ENCODE data around the gene PFKFB4.

The PFKFB4 gene

DNA sequence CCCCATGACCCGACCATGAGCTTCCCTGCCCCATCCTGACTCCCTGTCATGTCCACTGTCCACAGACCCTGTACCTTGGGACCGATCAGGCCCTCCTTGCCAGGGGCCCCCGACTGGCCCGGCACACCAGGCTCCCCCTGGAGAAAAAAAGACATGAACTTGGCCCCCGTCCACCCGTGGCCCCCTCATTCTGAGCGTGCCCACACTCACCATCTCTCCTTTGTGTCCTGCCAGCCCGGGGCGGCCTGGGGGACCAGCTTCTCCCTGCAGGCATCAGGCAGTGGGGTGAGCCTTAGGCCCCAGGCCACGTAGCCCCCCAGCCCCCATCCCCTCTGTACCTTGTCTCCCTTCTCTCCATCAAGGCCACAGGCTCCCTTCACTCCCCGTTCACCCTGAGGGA, 10.9 kb upstream of the PFKFB4 start:
- H3K27ac Mint-ChIP-seq, result no peak overlapping the region
- H3K4me1 Mint-ChIP-seq, result peaks cover 18% of the 10 kb centered on the region
- no peak overlapping the region for H3K4me3 Mint-ChIP-seq
- H3K27me3 Mint-ChIP-seq, result no peaks in the 10 kb centered on the region
- ATAC-seq, result no peak
- no peaks in the 10 kb centered on the region for H3K9me3 Mint-ChIP-seq
- no peak for DNase-seq

DNA sequence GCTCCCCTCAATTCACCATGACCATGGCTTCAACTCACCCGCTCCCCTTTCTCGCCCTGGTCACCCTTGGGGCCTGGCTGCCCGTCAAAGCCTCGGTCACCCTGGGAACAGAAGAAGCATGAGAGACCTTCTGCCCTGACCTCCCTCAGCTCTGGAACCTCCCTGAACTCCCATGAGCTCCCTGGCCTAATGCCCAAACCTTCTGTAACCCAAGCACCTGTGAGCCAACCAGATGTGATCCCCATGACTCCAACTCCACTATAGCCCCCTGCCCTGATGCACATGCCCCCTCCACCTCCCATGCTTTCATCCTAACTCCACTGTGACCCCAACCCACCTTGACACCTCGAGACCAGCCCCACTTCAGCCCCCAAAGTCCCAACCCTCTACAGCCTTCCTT, 10.5 kb upstream of the PFKFB4 start:
- ATAC-seq (no peak), DNase-seq (no peak)
- H3K27ac Mint-ChIP-seq, result peak overlapping the region in 1 of 2 donors; percentile 53
- no peak overlapping the region for H3K4me3 Mint-ChIP-seq
- H3K27me3 Mint-ChIP-seq, result no peaks in the 10 kb centered on the region
- H3K4me1 Mint-ChIP-seq, result peaks cover 18% of the 10 kb centered on the region
- H3K9me3 Mint-ChIP-seq, result no peaks in the 10 kb centered on the region

DNA sequence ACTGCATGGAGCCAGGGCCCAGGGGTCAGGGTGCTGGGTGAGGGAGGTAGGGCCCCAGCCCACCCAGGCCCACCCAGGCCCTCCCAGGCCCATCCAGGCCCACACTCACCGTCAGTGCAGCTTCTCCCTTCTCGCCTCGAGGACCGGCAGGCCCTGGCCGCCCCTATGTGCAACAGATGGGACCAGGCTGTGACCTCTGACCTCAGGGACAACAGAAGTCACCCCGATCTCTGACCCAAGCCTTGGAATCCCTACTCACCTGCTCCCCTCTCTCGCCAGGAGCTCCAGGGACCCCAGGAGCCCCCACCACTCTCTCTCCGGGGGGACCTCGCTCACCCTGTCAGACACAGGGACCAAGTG, 9.8 kb upstream of the PFKFB4 start:
- no peaks in the 10 kb centered on the region for H3K9me3 Mint-ChIP-seq
- H3K27me3 Mint-ChIP-seq, result no peaks in the 10 kb centered on the region
- H3K4me3 Mint-ChIP-seq, result no peak overlapping the region
- H3K4me1 Mint-ChIP-seq, result peaks cover 19% of the 10 kb centered on the region
- no peak for DNase-seq
- no peak for ATAC-seq
- H3K27ac Mint-ChIP-seq, result peak overlapping the region in 1 of 2 donors; percentile 70

DNA sequence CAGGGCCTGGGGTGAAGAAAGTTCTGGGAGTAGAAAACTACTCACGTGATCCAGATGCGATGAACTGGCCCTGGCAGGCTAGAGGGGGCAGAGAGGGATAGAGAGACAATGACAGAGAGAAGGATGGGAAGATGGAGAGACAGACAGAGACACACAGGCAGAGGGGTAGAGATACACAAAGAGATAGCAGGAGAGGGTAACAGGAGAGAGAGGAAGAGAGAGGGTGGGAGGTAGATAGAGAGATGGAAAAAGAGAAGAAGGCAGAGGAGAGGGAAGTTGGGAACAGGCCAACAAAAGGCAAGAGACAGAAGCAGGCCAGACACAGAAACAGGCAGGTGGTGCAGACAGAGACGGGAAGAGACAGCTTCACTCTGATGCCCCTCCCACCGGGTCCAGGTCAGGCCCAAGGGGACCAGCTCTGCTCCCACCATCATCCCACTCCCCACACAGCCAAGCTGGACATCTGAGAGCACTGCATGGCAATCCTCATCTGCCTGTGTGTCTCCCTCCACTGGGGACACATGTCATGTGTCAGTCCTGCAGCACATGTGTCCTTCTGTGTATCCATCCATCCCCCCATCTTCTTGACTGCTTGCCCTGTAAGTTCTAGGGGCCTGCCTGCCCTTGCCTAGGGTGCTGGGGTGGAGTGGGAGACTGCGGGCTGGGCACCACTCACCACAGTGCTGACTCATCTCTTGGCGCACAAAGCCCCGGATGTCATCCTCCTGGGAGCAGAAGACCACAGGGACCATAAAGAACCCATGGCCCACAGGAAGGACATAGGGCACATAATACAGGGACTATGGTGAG, 9.2 kb upstream of the PFKFB4 start:
- no peak for DNase-seq
- ATAC-seq, result peak; percentile 37
- Mint-ChIP-seq H3K4me3 (no peak overlapping the region), H3K27ac (peak overlapping the region; percentile 16 to 28), H3K9me3 (no peaks in the 10 kb centered on the region), H3K27me3 (no peaks in the 10 kb centered on the region), H3K4me1 (peaks cover 25% of the 10 kb centered on the region)

DNA sequence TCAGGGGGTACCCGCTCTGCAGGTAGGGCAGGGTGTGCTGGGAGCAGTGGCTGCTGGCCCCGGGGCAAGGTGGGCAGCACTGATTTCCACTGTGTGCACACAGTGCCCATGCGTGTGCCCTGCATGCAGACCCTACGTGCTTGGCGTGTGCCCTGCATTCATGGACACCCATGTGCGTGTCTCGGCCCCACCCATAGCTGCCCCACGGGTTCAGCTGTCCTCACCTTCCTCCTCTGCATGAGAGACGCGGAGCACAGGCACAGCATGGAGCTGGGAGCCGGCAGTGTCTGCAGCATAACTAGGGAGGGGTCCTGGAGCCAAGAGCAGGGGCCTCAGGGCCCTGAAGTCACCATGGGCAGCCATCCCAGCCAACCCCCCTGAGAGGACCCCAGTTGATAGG, 8.6 kb upstream of the PFKFB4 start:
- Mint-ChIP-seq H3K27me3 (no peaks in the 10 kb centered on the region), H3K4me3 (no peak overlapping the region), H3K9me3 (no peaks in the 10 kb centered on the region), H3K27ac (peak overlapping the region in 1 of 2 donors; percentile 16), H3K4me1 (peaks cover 31% of the 10 kb centered on the region)
- ATAC-seq (no peak), DNase-seq (no peak)

DNA sequence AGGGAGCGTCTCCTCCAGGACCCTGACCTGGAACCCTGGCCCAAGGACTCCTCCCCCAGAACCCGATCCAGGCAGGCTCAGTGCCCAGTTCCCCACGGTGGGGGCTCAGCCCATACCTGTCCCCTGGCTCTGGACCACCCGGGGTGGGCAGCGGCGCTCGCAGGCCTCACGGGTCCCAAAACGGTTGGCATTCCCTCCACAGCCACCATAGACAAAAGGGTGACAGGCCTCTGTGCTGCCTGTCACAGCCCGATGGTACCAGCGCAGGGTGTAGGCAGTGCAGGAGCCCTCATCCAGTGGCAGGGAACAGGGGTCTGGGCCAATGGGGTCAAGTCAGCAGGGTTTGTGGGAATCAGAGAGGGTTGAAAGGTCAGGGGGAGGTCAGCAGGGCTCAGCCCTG, 8.1 kb upstream of the PFKFB4 start:
- Mint-ChIP-seq H3K9me3 (no peaks in the 10 kb centered on the region), H3K4me1 (peaks cover 35% of the 10 kb centered on the region), H3K27ac (no peak overlapping the region), H3K4me3 (no peak overlapping the region), H3K27me3 (no peaks in the 10 kb centered on the region)
- DNase-seq (no peak), ATAC-seq (no peak)

DNA sequence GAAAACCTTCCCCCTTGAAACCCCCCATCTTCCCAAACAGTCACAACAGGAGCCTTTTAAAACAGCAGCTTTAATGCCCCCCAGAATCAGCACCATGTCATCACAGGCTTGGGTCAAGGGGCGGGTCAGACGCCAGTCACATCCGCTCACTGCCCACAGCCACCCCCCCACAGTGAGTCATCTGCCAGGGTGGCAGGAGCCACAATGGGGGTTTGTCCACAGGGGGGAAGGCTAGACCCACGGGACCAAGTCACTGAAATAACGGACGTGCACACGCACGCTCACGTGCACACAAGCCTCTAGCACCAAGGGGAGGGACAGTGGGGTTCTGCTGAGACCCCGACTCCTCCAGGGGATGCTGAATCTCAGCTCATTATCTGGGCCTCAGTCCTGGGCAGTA, 7.4 kb upstream of the PFKFB4 start:
- DNase-seq, result no peak

DNA sequence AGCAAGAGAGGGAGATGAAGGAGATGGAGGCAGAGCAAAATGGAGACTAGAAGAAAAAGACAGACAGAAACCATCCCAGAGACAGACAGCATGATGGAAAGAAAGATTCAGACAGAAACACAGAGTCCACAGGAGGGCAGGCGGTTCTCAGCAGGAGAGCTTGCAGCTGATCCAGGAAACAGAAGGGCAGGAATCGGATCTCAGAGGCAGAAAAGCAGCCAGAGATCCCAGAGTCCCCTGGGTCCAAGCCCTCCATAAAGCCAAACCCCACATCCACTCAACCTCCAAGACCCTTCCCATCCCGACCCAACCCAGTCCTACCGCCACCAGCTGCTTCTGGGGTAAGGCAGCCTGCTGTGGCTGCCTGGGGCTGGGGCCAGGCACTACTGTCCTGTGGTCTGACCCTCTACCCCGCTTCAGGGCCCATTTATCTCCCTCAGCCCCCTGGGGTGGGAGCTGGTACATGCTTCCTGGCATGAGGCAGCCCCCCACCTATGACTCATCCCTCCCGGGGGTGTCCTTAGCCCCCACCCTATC, 6.8 kb upstream of the PFKFB4 start, which contains the start of gene UCN2:
Gene UCN2 (minus strand): TSS at position 400 of the 537 bp plus-strand sequence. CDS start 657 bp downstream, outside the sequence.
- no peaks in the 10 kb centered on the region for H3K9me3 Mint-ChIP-seq
- no peak for DNase-seq
- H3K27me3 Mint-ChIP-seq, result no peaks in the 10 kb centered on the region
- peak within 1 kb of the TSS in 1 of 2 donors; percentile 51 for H3K27ac Mint-ChIP-seq
- H3K4me3 Mint-ChIP-seq, result no peak within 1 kb of the TSS
- peaks cover 40% of the 10 kb centered on the region for H3K4me1 Mint-ChIP-seq
- no peak for ATAC-seq

More for the DNA sequence above, 7.4 kb upstream of the PFKFB4 start:
- Mint-ChIP-seq H3K27me3 (no peaks in the 10 kb centered on the region), H3K27ac (peak overlapping the region in 1 of 2 donors; percentile 51), H3K4me1 (peaks cover 35% of the 10 kb centered on the region), H3K4me3 (no peak overlapping the region), H3K9me3 (no peaks in the 10 kb centered on the region)
- ATAC-seq, result no peak

DNA sequence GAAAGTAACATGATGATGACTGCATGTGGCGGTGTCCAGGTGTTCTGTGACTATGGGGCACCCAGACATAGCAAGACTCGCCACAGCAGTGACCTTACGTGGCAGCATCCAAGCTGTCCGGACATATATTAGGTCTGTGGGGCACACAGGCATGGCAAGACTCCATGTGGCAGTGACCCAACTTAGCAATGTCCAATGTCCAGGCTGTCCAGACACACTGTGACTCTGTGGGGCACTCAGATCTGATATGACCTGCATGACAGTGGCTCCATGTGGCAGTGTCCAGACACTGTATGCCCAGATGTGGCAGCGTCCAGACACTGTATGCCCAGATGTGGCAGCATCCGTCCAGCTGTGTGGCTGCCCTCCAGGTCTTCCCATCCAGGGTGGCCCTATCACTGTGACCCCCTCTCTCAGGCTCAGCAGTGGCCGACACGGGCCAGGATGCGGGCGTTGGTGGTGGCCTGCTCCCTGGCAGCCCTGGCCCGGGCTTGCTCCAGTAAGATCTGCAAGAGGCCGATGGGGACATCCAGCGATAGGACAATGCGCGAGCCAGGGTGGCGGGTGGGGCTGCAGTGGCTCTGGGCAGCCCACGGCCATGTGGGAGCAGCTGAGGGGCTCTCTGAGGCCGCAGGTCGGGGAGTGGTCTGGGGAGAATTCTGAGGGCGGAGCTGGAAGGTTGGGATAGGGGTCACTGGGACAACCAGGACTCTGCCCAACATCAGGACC, 5.9 kb upstream of the PFKFB4 start:
- H3K27ac Mint-ChIP-seq, result no peak overlapping the region
- no peaks in the 10 kb centered on the region for H3K9me3 Mint-ChIP-seq
- no peaks in the 10 kb centered on the region for H3K27me3 Mint-ChIP-seq
- ATAC-seq (no peak), DNase-seq (no peak)
- peaks cover 47% of the 10 kb centered on the region for H3K4me1 Mint-ChIP-seq
- no peak overlapping the region for H3K4me3 Mint-ChIP-seq

DNA sequence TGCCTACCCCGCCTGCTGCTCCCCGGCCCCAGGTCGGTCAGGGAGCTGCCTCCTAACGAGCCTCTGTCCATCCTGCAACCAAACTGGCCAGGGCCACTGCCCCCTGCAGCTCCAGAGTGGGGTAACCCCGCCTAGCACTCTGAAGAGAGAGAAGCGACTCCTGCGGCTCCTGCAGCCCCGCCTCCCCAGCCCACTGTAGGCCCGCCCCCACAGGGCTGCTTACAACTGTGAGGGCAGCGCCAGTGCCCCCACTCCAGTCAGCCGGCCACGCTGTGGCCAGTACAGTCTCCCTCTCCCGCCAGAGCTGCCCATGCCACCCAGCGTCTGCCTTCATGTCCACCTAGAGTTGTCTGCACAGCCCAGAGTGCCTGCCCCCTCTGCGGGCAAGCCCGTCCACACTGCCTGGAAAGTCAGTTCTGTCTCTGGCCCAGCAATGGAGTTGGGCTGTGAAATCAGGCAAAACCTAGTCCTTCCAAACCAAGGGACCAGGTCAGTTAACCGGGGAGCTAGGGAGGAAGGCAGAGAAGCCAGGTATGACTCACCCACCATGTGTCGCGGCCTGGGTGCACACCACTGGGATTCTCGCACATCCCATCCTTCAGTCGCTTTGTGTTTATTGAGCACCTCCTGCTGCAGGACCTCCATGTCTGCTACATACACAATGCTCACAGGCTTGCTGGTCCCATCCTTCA, 4.6 kb upstream of the PFKFB4 start:
- peaks cover 54% of the 10 kb centered on the region for H3K4me1 Mint-ChIP-seq
- ATAC-seq, result no peak
- H3K27me3 Mint-ChIP-seq, result no peaks in the 10 kb centered on the region
- DNase-seq, result peak in 1 of 2 donors; percentile 23
- H3K9me3 Mint-ChIP-seq, result no peaks in the 10 kb centered on the region
- H3K27ac Mint-ChIP-seq, result no peak overlapping the region
- peak overlapping the region in 1 of 2 donors; percentile 24 for H3K4me3 Mint-ChIP-seq

DNA sequence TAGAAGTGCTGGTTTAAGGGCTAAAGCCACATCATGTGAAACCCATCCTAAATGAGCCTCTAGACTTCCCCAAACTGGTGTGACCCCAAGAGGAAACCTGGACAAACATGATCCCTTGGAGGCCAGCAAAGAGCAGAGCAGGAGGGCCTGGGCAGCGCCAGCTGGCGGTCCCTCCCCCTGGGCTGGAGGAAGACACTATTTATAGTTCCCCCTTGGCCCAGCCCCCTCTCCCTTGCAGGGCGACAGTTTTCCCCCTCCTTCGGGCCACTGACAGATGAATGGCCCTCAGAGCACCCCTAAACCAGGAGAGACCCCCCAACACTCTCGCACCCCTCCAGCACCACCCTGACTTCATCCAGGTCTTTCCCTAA, 4.0 kb upstream of the PFKFB4 start:
- Mint-ChIP-seq H3K9me3 (no peaks in the 10 kb centered on the region), H3K27me3 (no peaks in the 10 kb centered on the region), H3K4me1 (peaks cover 54% of the 10 kb centered on the region), H3K27ac (no peak overlapping the region), H3K4me3 (no peak overlapping the region)
- DNase-seq (no peak), ATAC-seq (no peak)

DNA sequence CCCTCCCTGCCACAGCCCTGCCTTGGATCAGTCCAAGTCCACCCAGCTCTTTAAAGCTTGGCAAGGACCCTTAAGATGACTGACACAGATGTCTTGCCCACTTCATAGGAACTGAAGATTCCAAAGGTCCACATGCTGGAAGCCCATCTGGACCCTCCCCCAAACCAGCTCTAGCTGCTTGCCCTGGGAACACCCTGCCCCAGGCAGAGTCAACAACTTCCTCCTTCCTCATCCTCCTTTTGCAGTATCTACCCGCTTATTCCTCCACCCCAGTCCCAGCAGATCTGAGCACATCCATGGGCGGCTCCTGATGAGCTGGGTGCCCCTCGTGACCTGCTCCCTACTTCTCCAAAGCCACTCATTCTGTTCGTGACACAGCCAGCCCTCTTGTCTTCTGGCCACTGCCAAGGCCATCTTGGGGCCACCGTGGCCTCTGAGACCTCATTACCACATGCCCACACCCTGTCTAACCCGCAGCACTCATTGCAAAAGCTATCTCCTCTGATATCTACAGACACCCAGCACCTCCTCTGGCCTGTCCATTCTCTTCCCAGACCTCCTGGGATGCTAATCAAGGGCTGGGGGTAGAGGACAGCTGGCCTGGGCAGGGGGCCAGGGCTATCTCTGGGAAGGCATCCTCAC, 2.0 kb upstream of the PFKFB4 start:
- H3K4me3 Mint-ChIP-seq, result peak overlapping the region in 1 of 2 donors; percentile 11
- H3K4me1 Mint-ChIP-seq, result peaks cover 62% of the 10 kb centered on the region
- no peak for ATAC-seq
- no peak overlapping the region for H3K27ac Mint-ChIP-seq
- no peak for DNase-seq
- no peaks in the 10 kb centered on the region for H3K9me3 Mint-ChIP-seq
- no peaks in the 10 kb centered on the region for H3K27me3 Mint-ChIP-seq

DNA sequence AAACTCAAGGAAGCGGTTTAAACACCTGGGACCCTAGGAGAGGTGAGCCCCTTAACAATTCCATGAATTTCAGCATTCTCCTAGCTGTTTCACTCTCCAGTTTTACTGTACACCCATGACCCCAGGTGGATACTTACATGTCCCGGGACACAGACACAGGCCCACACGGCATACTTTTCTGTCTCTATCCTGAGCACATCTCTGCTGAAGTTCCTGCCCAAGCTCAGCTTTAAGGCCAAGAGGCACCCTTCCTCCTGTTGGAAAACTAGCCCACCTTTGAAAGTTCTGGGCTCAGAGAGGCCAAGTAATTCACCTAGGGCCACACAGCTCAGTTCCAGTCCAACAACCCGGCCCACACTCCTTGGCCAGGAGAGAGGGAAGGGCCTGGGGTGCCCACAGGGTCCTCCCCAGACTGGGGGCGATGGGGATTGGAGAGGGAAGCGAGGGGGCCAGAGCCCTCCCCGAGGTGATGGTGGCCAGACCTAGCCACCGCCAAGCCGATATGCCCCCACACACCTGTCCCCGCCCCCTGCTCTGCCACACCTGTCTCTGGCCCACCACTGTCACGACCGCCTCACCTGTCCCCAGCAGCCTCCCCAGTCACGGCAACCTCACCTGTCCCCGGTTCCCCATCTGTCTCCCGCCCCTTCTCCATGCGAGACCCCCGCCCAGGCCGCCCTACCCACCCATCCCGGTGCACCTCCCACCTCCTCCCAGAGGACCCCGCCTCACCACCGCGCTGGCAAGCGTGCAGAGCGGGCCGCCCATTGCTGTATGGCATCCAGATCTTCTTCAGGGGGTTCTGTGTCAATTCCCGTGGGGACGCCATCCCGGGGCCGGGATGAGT, 431 bp downstream of the PFKFB4 start:
- Mint-ChIP-seq H3K4me1 (peaks cover 62% of the 10 kb centered on the region), H3K27me3 (no peaks in the 10 kb centered on the region), H3K27ac (peak overlapping the region; percentile 89 to 90), H3K4me3 (peak overlapping the region; percentile 88 to 89), H3K9me3 (no peaks in the 10 kb centered on the region)
- ATAC-seq, result no peak
- DNase-seq, result no peak

DNA sequence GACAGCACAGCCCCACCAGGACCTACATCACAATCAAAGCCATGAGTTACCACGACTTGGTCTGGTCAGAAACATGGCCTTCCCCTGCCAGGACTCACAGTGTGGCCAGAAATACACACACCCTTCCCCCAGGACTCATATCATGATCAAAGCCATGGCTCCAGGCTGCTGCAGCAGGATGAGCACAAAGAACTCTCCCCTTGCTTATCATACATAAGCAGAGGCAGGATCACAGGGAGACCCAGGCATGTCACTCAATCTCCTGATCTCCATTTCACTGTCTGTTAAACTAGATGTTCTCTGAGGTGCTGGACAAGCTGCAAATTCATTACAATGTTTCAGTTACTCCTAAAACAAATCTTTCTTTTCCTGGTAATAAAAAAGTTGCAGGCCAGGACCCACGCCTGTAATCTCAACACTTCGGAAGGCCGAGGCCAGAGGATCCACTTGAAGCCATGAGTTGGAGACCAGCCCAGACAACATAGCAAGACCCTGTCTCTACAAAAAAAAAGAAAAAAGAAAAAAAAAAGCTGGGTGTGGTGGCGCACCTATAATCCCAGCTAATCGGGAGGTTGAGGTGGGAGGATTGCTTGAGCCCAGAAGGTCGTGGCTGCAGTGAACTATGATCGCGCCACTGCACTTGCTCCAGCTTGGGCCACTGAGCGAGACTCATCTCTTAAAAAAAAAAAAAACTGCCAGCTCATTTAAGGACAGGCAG, 1.2 kb downstream of the PFKFB4 start:
- no peaks in the 10 kb centered on the region for H3K9me3 Mint-ChIP-seq
- H3K4me1 Mint-ChIP-seq, result peaks cover 54% of the 10 kb centered on the region
- H3K4me3 Mint-ChIP-seq, result peak overlapping the region; percentile 88 to 89
- DNase-seq, result no peak
- no peak for ATAC-seq
- H3K27ac Mint-ChIP-seq, result no peak overlapping the region
- no peaks in the 10 kb centered on the region for H3K27me3 Mint-ChIP-seq
